Osteoblast (primary cell): ENCODE results near the gene KANSL1. TPM values are rescaled to one million over a fixed set of nuclear protein-coding genes. Genes with fewer than 3 reads are reported as not detected.

Experiments used
- DNase-seq: peaks from one replicate; pipeline ENCODE4 v3.0.0; 2011; ENCODE audit warnings: low spot score, mixed read lengths; ENCODE audit not compliant: insufficient read length; ENCODE audit errors: missing footprints
- H2AFZ ChIP-seq: 2 replicates; pipeline ENCODE4 v1.6.0; 2011; ENCODE audit warnings: mild to moderate bottlenecking, low read length
- H3K27ac ChIP-seq: 2 replicates; pipeline ENCODE4 v1.5.1; 2011; ENCODE audit warnings: mild to moderate bottlenecking, low read depth, low read length, moderate library complexity
- H3K27me3 ChIP-seq: 2 replicates; pipeline ENCODE4 v1.6.0; 2012; ENCODE audit warnings: mild to moderate bottlenecking, control low read depth, inconsistent platforms, low read length, moderate library complexity; ENCODE audit not compliant: insufficient read depth
- H3K36me3 ChIP-seq: 2 replicates; pipeline ENCODE4 v1.5.1; 2011; ENCODE audit warnings: mild to moderate bottlenecking, low read length, control low read depth, moderate library complexity; ENCODE audit not compliant: insufficient read depth
- H3K4me1 ChIP-seq: 2 replicates; pipeline ENCODE4 v1.5.1; 2011; ENCODE audit warnings: mild to moderate bottlenecking, low read length, control low read depth, moderate library complexity; ENCODE audit not compliant: insufficient read depth
- H3K4me2 ChIP-seq: 2 replicates; pipeline ENCODE4 v1.6.0; 2011; ENCODE audit warnings: mild to moderate bottlenecking, low read length; ENCODE audit not compliant: insufficient read depth
- H3K4me3 ChIP-seq: fragments of 200-600 bp; sonication (generic); 3 replicates; pipeline ENCODE4 v1.5.1; 2012; ENCODE audit warnings: mild to moderate bottlenecking, low read length, inconsistent platforms; ENCODE audit not compliant: insufficient read depth
- H3K79me2 ChIP-seq: 2 replicates; pipeline ENCODE4 v1.6.0; 2012; ENCODE audit warnings: mild to moderate bottlenecking, low read length, control low read depth, inconsistent platforms; ENCODE audit not compliant: insufficient read depth
- H3K9me3 ChIP-seq: 2 replicates; pipeline ENCODE4 v1.5.1; 2011; ENCODE audit warnings: low read depth, low read length, control low read depth
- H4K20me1 ChIP-seq: 2 replicates; pipeline ENCODE4 v1.6.0; 2012; ENCODE audit warnings: mild to moderate bottlenecking, low read length, control low read depth; ENCODE audit not compliant: insufficient read depth
- CTCF ChIP-seq: IDR thresholded peaks from 2 replicates; pipeline ENCODE4 v1.5.1; 2011; ENCODE audit warnings: mild to moderate bottlenecking, low read depth, low read length, moderate library complexity; ENCODE audit errors: extremely low read depth
- total RNA-seq: library from RNA; depleted of rRNA; stranded (reverse); fragments of >200 nt; gene quantifications from 2 replicates; pipeline ENCODE4 v1.2.3, GENCODE V29; 2012

Gene KANSL1
- total RNA-seq, 1 donor, result 151 TPM

- Histone ChIP-seq H3K27ac (no peak overlapping the region), H3K79me2 (peaks cover 18% of the 10 kb centered on the region)
Observed at GRCh38 chr17:46038937-46039336, 154.3 kb downstream of the KANSL1 start.

GRCh38 chr17:46038414-46038813 is 154.8 kb downstream of the KANSL1 start:
- Histone ChIP-seq H3K27me3 (no peaks in the 10 kb centered on the region), H3K4me2 (no peak overlapping the region), H2AFZ (no peak overlapping the region), H3K36me3 (peaks cover 93% of the 10 kb centered on the region), H3K9me3 (no peaks in the 10 kb centered on the region), H3K4me3 (no peak overlapping the region), H3K27ac (no peak overlapping the region), H3K4me1 (no peaks in the 10 kb centered on the region), H4K20me1 (no peaks in the 10 kb centered on the region), H3K79me2 (peaks cover 17% of the 10 kb centered on the region)
- TF ChIP-seq CTCF, result no peak
- DNase-seq, result no peak

More at GRCh38 chr17:46038937-46039336, 154.3 kb downstream of the KANSL1 start:
- Histone ChIP-seq H3K4me1 (peaks cover under 1% of the 10 kb centered on the region), H4K20me1 (no peaks in the 10 kb centered on the region), H3K27me3 (no peaks in the 10 kb centered on the region), H2AFZ (no peak overlapping the region), H3K36me3 (peaks cover 93% of the 10 kb centered on the region), H3K4me3 (no peak overlapping the region), H3K4me2 (no peak overlapping the region), H3K9me3 (no peaks in the 10 kb centered on the region)
- no peak for TF ChIP-seq CTCF
- no peak for DNase-seq

GRCh38 chr17:46037722-46038255 is 155.4 kb downstream of the KANSL1 start:
- Histone ChIP-seq H3K36me3 (peaks cover 93% of the 10 kb centered on the region), H3K79me2 (peaks cover 12% of the 10 kb centered on the region), H3K4me2 (no peak overlapping the region), H2AFZ (no peak overlapping the region), H3K9me3 (no peaks in the 10 kb centered on the region), H3K4me1 (no peaks in the 10 kb centered on the region), H3K27ac (no peak overlapping the region), H4K20me1 (no peaks in the 10 kb centered on the region), H3K4me3 (no peak overlapping the region), H3K27me3 (no peaks in the 10 kb centered on the region)
- TF ChIP-seq CTCF, result no peak
- DNase-seq, result no peak

- Histone ChIP-seq H3K79me2 (peaks cover 4% of the 10 kb centered on the region), H3K9me3 (no peaks in the 10 kb centered on the region), H2AFZ (no peak overlapping the region), H3K27ac (no peak overlapping the region), H3K4me2 (no peak overlapping the region), H3K4me3 (no peak overlapping the region), H3K36me3 (peaks cover 96% of the 10 kb centered on the region), H3K4me1 (no peaks in the 10 kb centered on the region), H4K20me1 (no peaks in the 10 kb centered on the region), H3K27me3 (no peaks in the 10 kb centered on the region)
- no peak for TF ChIP-seq CTCF
- no peak for DNase-seq
Observed at GRCh38 chr17:46036491-46036890, 156.7 kb downstream of the KANSL1 start.
